Uterus (tissue), 4 donors: ENCODE measurements around the gene GSG1. TPM values are rescaled to one million over a fixed set of nuclear protein-coding genes. Genes with fewer than 3 reads are reported as not detected.

Source experiments
- DNase-seq, 2 donors: peaks; one replicate each; pipeline ENCODE4 v3.0.0-alpha.2; 2019 to 2020
- H3K27ac ChIP-seq, 2 donors: fragments of 200-600 bp; sonication (generic); 1 replicate in 1 of 2; 2 replicates in 1 of 2; pipeline ENCODE4 v1.5.1; 2016 to 2018
- H3K27me3 ChIP-seq, 2 donors: fragments of 200-600 bp; sonication (generic); one replicate each; pipeline ENCODE4 v1.5.1; 2018 to 2019; ENCODE audit warnings: control low read depth in 1 of 2
- H3K36me3 ChIP-seq, 2 donors: fragments of 200-600 bp; sonication (generic); one replicate each; pipeline ENCODE4 v1.5.1; 2019; ENCODE audit warnings: control low read depth in 1 of 2
- H3K4me1 ChIP-seq, 2 donors: fragments of 200-600 bp; sonication (generic); one replicate each; pipeline ENCODE4 v1.5.1; 2018 to 2019; ENCODE audit warnings: control low read depth in 1 of 2
- H3K4me3 ChIP-seq, 2 donors: fragments of 200-600 bp; sonication (generic); 1 replicate in 1 of 2; 2 replicates in 1 of 2; pipeline ENCODE4 v1.5.1; 2018 to 2019; ENCODE audit warnings: mild to moderate bottlenecking in 1 of 2
- H3K9me3 ChIP-seq, 2 donors: fragments of 200-600 bp; sonication (generic); one replicate each; pipeline ENCODE4 v1.5.1; 2019; ENCODE audit warnings: control low read depth in 1 of 2
- CTCF ChIP-seq, 4 experiments: fragments of 200-600 bp in 2 of 4; fragments of 450-650 bp in 2 of 4; sonication (generic) in 2 of 4; IDR thresholded peaks; one replicate each; pipeline ENCODE4 v1.5.1; 2016 to 2019; ENCODE audit warnings: antibody characterized with exemption in 4 of 4, mild to moderate bottlenecking in 2 of 4, moderate library complexity in 1 of 4
- POLR2A ChIP-seq, 2 donors: fragments of 450-650 bp; IDR thresholded peaks; one replicate each; pipeline ENCODE4 v1.6.1; 2016; ENCODE audit warnings: antibody characterized with exemption in 2 of 2, mild to moderate bottlenecking in 1 of 2, moderate library complexity in 1 of 2
- intact Hi-C: fragments of 100-400 bp; cut with DNase I; formaldehyde crosslinking; loops from one replicate; pipeline ENCODE4 v1.15.1; 2023; ENCODE audit warnings: low total_unique reads
- total RNA-seq, 4 donors: library from RNA; depleted of rRNA in 3 of 4; stranded (reverse); fragments of >200 nt in 3 of 4; gene quantifications; one replicate each; pipeline versions ENCODE4 v1.1.0 to v1.2.4, GENCODE V29; 2014 to 2023
- donor health status: DM: yes; HTN: yes; CAD: no.

GSG1 gene
- total RNA-seq, 4 donors from 2014 or later = not detected

- no peak overlapping the region for H3K4me3 ChIP-seq
- no peak for DNase-seq
- TF ChIP-seq POLR2A (IDR thresholded peaks at IDR 0.05) = no peak
- no peak for TF ChIP-seq CTCF (IDR thresholded peaks at IDR 0.05)
- H3K27ac ChIP-seq = no peak overlapping the region
- no peaks in the 10 kb centered on the region for H3K9me3 ChIP-seq
- intact Hi-C loops = no loop called here
- H3K4me1 ChIP-seq = no peaks in the 10 kb centered on the region
- H3K36me3 ChIP-seq = no peaks in the 10 kb centered on the region
- H3K27me3 ChIP-seq = no peaks in the 10 kb centered on the region
Observed at GRCh38 chr12:13141686-13142085, 38.2 kb upstream of the GSG1 start.

GRCh38 chr12:13135371-13136178, 32.1 kb upstream of the GSG1 start:
- intact Hi-C loops = no loop called here
- Histone ChIP-seq H3K36me3 (no peaks in the 10 kb centered on the region), H3K27ac (no peak overlapping the region), H3K27me3 (no peaks in the 10 kb centered on the region), H3K9me3 (no peaks in the 10 kb centered on the region), H3K4me3 (no peak overlapping the region), H3K4me1 (no peaks in the 10 kb centered on the region)
- TF ChIP-seq POLR2A (IDR thresholded peaks at IDR 0.05) (no peak), CTCF (IDR thresholded peaks at IDR 0.05) (no peak)
- peak in 1 of 2 donors; percentile 49 for DNase-seq

- intact Hi-C loops = no loop called here
- no peak for TF ChIP-seq CTCF (IDR thresholded peaks at IDR 0.05)
- no peak for TF ChIP-seq POLR2A (IDR thresholded peaks at IDR 0.05)
- no peak overlapping the region for H3K27ac ChIP-seq
- H3K9me3 ChIP-seq = no peaks in the 10 kb centered on the region
- no peaks in the 10 kb centered on the region for H3K27me3 ChIP-seq
- no peak overlapping the region for H3K4me3 ChIP-seq
- no peak for DNase-seq
- no peaks in the 10 kb centered on the region for H3K36me3 ChIP-seq
- no peaks in the 10 kb centered on the region for H3K4me1 ChIP-seq
Observed at GRCh38 chr12:13133886-13134285, 30.4 kb upstream of the GSG1 start.

DNA sequence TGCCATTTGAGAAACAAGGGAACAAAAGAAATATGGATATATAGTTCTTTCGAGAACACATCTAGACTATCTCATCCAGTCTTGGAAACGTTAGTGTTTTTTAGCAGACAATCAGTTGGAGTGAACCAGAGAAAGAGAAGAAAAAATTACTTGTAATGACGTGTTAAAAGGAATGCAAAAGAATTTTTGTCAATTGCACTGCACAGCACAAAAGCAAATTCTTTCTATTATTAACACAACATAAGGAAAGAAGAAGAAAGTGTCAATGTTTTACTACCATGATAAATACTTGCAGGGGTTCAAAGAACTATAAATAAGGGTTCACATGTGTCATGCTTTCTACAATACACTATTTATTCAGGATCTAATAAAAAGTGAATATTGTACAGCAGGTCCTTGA, 27.5 kb upstream of the GSG1 start:
- no peaks in the 10 kb centered on the region for H3K36me3 ChIP-seq
- TF ChIP-seq CTCF (IDR thresholded peaks at IDR 0.05) (no peak), POLR2A (IDR thresholded peaks at IDR 0.05) (no peak)
- H3K4me1 ChIP-seq = no peaks in the 10 kb centered on the region
- no peaks in the 10 kb centered on the region for H3K27me3 ChIP-seq
- H3K4me3 ChIP-seq = no peak overlapping the region
- no peak overlapping the region for H3K27ac ChIP-seq
- no peaks in the 10 kb centered on the region for H3K9me3 ChIP-seq
- intact Hi-C loops = no loop called here
- DNase-seq = no peak

DNA sequence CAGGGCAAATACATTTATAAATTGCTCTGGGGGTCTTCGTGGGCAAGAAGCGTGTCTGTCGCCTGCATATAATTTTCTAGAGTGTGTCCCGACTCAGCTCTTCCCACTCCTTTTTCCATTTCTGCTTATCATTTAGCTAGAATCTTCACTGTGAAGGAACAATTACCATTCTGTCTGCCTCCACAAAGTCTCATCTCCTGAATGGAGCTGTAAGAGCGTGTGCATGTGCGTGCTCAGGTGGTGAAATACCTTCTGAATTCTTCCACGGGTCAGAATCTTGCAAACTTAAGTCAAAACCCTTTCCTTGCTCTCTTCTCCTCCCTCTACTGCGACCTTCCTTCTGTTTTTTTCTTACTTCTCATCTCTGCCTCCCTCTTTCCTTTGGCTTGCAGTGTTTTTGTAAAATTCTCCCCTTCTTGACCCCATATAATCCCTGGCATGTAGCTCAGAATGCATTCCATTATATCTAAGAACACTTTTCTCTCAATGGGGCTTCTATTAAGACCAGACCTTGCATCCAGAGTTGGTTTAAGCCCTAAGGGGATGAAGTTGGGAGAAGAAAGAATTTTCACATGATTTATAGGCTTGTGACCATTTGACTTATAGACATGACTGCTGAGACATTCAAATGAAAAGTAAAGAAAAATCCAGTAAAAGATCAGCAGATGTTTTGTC, 25.0 kb upstream of the GSG1 start:
- Histone ChIP-seq H3K27ac (no peak overlapping the region), H3K4me3 (no peak overlapping the region), H3K36me3 (no peaks in the 10 kb centered on the region), H3K27me3 (no peaks in the 10 kb centered on the region), H3K4me1 (no peaks in the 10 kb centered on the region), H3K9me3 (no peaks in the 10 kb centered on the region)
- TF ChIP-seq CTCF (IDR thresholded peaks at IDR 0.05) (no peak), POLR2A (IDR thresholded peaks at IDR 0.05) (no peak)
- intact Hi-C loops = no loop called here
- no peak for DNase-seq
